ENCODE measurements around the gene ZNF682.
A peak's percentile ranks its signal among the peaks of the same experiment; 100 is the strongest.
"Not testable (repeated sequence)": the region's sequence is repeated elsewhere in the genome, so short reads cannot be mapped to it uniquely, and the experiment has no call there.

The ZNF682 gene

GRCh38 chr19:20039203-20039723 is at the start of gene ZNF682:
TSS of gene ZNF682 (minus strand) at chr19:20039505. CDS start at chr19:20039345, 160 bp downstream.
- peak; percentile 89 for TF ChIP-seq PKNOX1 (IDR thresholded peaks at IDR 0.05)
- no peak for TF ChIP-seq BHLHE40 (IDR thresholded peaks at IDR 0.05; ENCODE audit: borderline replicate concordance)
- DNase-seq (ENCODE audit: extremely low spot score) = peak; percentile 7
- ChIA-PET POLR2A (interaction anchor here (1.8 kb wide), 1 partner anchor 13 kb away, joined by 14 read pairs; no protein-coding TSS in a partner anchor), CTCF (no interaction called here)

GRCh38 chr19:20082876-20083275 is 43.6 kb upstream of the ZNF682 start:
- POLR2A ChIA-PET; CTCF ChIA-PET; DNase-seq (ENCODE audit: extremely low spot score): not testable (repeated sequence)

- POLR2A ChIA-PET; CTCF ChIA-PET; DNase-seq (ENCODE audit: extremely low spot score): not testable (repeated sequence)
These were observed 43.0 kb upstream of the ZNF682 start for GRCh38 chr19:20082232-20082833.

- no peak for DNase-seq (ENCODE audit: extremely low spot score)
- TF ChIP-seq CTBP1 (IDR thresholded peaks at IDR 0.05; ENCODE audit: borderline replicate concordance) (no peak), ZNF384 (IDR thresholded peaks at IDR 0.05) (no peak), NFRKB (IDR thresholded peaks at IDR 0.05) (no peak), ELF4 (IDR thresholded peaks at IDR 0.05) (no peak), BHLHE40 (IDR thresholded peaks at IDR 0.05; ENCODE audit: borderline replicate concordance) (no peak), FOXA1 (IDR thresholded peaks at IDR 0.05) (no peak), ARNT (IDR thresholded peaks at IDR 0.05) (no peak), FOXM1 (IDR thresholded peaks at IDR 0.05; ENCODE audit: borderline replicate concordance) (no peak), LEF1 (IDR thresholded peaks at IDR 0.05; ENCODE audit: borderline replicate concordance) (no peak), SP1 (IDR thresholded peaks at IDR 0.05) (no peak), HDGF (IDR thresholded peaks at IDR 0.05; ENCODE audit: borderline replicate concordance) (no peak), TARDBP (IDR thresholded peaks at IDR 0.05) (no peak)
- ChIA-PET CTCF (no interaction called here), POLR2A (no interaction called here)
These were observed 41.4 kb upstream of the ZNF682 start for GRCh38 chr19:20080656-20081055.

- no peak for TF ChIP-seq NFRKB (IDR thresholded peaks at IDR 0.05)
- no peak for TF ChIP-seq SP1 (IDR thresholded peaks at IDR 0.05)
- TF ChIP-seq FOXM1 (IDR thresholded peaks at IDR 0.05; ENCODE audit: borderline replicate concordance) = no peak
- no peak for TF ChIP-seq PKNOX1 (IDR thresholded peaks at IDR 0.05)
- TF ChIP-seq TARDBP (IDR thresholded peaks at IDR 0.05) = no peak
- no peak for TF ChIP-seq FOXA1 (IDR thresholded peaks at IDR 0.05)
- no peak for TF ChIP-seq CTBP1 (IDR thresholded peaks at IDR 0.05; ENCODE audit: borderline replicate concordance)
- TF ChIP-seq ELF4 (IDR thresholded peaks at IDR 0.05) = no peak
- TF ChIP-seq SUZ12 (IDR thresholded peaks at IDR 0.05) = no peak
- no peak for TF ChIP-seq HDGF (IDR thresholded peaks at IDR 0.05; ENCODE audit: borderline replicate concordance)
- no peak for TF ChIP-seq ARNT (IDR thresholded peaks at IDR 0.05)
- TF ChIP-seq BHLHE40 (IDR thresholded peaks at IDR 0.05; ENCODE audit: borderline replicate concordance) = no peak
- TF ChIP-seq FOXK2 (IDR thresholded peaks at IDR 0.05) = no peak
- no peak for TF ChIP-seq ZNF384 (IDR thresholded peaks at IDR 0.05)
- no peak for TF ChIP-seq LEF1 (IDR thresholded peaks at IDR 0.05; ENCODE audit: borderline replicate concordance)
- no peak for TF ChIP-seq L3MBTL2 (conservative IDR thresholded peaks at IDR 0.05)
- no peak for DNase-seq (ENCODE audit: extremely low spot score)
- POLR2A ChIA-PET = no interaction called here
- CTCF ChIA-PET = no interaction called here
These were observed 40.2 kb upstream of the ZNF682 start for GRCh38 chr19:20079476-20079875.

- POLR2A ChIA-PET = no interaction called here
- CTCF ChIA-PET = no interaction called here
- no peak for DNase-seq (ENCODE audit: extremely low spot score)
- TF ChIP-seq CTBP1 (IDR thresholded peaks at IDR 0.05; ENCODE audit: borderline replicate concordance) (no peak), ELF4 (IDR thresholded peaks at IDR 0.05) (no peak)
These were observed 39.3 kb upstream of the ZNF682 start for GRCh38 chr19:20078581-20079031.

- ChIA-PET POLR2A (no interaction called here), CTCF (no interaction called here)
- TF ChIP-seq SUZ12 (IDR thresholded peaks at IDR 0.05) = no peak
- no peak for TF ChIP-seq FOXA1 (IDR thresholded peaks at IDR 0.05)
- no peak for TF ChIP-seq BHLHE40 (IDR thresholded peaks at IDR 0.05; ENCODE audit: borderline replicate concordance)
- TF ChIP-seq TARDBP (IDR thresholded peaks at IDR 0.05) = no peak
- no peak for TF ChIP-seq FOXM1 (IDR thresholded peaks at IDR 0.05; ENCODE audit: borderline replicate concordance)
- no peak for TF ChIP-seq SP1 (IDR thresholded peaks at IDR 0.05)
- TF ChIP-seq HDGF (IDR thresholded peaks at IDR 0.05; ENCODE audit: borderline replicate concordance) = no peak
- TF ChIP-seq ELF4 (IDR thresholded peaks at IDR 0.05) = no peak
- no peak for TF ChIP-seq NFRKB (IDR thresholded peaks at IDR 0.05)
- no peak for TF ChIP-seq CTBP1 (IDR thresholded peaks at IDR 0.05; ENCODE audit: borderline replicate concordance)
- TF ChIP-seq ZNF384 (IDR thresholded peaks at IDR 0.05) = no peak
- TF ChIP-seq ARNT (IDR thresholded peaks at IDR 0.05) = no peak
- TF ChIP-seq FOXK2 (IDR thresholded peaks at IDR 0.05) = no peak
- no peak for TF ChIP-seq PKNOX1 (IDR thresholded peaks at IDR 0.05)
- no peak for DNase-seq (ENCODE audit: extremely low spot score)
These were observed 38.6 kb upstream of the ZNF682 start, which contains the start of gene ZNF90 for GRCh38 chr19:20077791-20078463. TSS of gene ZNF90 (plus strand) at chr19:20078000. CDS start at chr19:20078133, 133 bp downstream.

Measured in HEK293T (cell line).